ENCODE data around the gene AGFG2.

The AGFG2 gene

DNA sequence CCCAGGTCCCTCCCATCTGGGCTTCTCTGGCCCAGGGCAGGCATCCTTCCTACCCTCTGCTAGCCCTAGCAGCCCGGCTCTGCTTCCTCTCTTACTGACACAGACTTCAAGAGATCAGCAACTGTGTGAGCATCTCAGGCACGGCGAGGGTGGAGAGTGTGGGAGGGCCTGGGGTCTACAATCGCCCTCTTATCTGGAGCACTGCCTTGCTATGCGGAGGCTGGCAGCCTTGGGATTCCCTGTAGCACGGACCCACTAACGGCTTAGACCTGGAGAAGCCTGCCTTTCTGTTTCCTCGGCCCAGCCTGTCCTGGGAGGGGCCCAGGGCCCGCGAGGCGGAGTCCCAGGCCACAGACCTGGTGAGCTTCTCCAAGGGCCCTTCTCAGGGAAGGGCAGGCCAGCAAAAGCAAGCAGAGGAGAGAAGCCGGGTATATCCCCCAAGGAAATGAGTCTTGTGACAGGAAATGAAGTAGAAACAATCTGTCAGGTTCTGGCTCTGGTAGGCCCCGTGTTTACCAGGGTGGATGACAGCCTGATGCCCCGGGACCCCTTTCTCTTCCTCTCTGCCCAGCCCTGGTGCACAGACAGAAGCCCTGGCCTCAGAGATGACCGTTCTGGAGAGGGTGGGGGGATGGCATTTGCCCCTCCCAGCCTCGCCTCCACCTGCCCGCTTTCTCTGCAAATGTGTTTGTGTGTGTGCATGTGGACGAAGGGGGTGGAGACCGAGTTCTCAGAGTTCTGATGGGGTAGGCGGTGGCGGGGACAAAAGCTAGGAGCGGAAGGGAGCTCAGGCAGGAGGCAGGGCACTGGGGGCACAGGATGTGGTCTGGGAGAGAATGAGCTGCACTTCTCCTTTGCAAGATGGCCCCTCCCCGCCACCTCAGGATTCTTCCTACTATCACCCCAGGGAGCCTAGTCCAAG, 44.4 kb downstream of the AGFG2 start:
- no peak overlapping the region for H3K4me3 ChIP-seq (ENCODE audit: low read depth, low read length)

DNA sequence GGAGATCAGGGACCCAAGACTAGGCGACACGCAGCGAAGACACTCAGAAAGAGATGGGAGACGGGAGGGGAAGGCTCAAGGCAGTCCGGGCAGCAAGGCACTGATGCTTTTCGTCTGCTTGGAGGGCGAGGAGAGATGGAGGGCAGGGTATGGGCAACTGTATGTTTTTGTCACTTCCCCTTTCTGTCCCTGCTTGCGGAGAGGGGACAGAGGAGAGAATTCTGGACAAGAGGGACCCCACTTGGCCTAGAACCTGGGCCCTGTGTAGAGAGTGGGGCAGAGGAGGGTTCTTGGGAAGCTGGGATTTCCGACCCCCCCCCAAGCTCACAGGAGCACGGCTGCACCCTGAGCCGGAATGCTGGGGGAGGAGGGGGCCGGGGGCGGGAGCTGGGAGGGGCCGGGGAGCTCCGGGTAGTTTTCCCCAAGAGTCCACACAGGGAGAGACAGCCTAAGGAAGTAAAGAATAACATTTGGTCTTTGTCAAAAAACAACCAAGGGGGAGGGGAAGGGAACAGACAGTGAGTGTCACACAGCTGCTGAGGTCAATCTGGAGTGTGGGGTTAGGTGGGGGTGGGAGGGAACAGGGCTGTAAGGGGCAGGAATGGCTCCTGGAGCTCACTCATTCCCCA, 45.2 kb downstream of the AGFG2 start:
- peak overlapping the region; percentile 84 for H3K4me3 ChIP-seq (ENCODE audit: low read depth, low read length)

DNA sequence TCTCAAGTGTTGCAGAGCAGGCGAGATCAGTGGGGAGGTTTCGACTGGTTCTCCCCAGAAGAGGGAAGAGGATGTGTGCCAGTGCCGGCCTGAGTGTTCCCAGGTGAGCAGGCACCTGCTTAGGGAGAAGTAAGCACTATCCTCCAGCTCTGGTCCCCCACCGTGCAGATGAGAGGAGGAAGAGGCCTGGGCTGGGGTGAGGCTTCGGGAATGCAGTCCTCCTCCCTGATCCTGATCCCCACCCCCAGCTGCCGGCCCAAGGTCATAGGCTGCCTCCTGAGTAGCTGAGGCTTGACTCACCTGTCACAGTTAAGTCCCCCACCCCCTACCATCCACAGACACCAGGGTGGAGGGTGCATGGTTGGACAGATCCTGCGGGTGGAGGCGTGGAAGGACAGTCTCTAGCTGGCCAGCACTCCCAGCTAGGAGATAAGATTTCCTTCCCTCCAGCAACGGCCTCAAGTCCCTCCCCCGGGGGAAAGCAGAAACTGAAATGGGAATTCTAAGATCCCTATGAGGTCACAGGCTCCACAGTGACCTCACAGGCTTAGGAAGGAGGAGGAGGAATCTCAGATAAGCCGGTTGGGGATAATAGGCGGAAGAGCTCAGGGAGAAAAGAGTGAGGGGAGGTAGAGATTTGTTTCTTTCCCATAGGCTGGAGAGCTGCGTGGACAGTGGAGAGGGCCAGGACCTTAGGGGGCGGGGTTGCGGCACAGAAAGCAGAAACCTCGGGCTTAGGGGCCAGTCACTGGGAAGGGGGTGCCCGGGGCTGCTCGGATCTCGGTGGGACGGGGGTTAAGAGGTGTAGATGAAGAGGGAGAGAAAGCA, 45.9 kb downstream of the AGFG2 start:
- peak overlapping the region; percentile 84 for H3K4me3 ChIP-seq (ENCODE audit: low read depth, low read length)

DNA sequence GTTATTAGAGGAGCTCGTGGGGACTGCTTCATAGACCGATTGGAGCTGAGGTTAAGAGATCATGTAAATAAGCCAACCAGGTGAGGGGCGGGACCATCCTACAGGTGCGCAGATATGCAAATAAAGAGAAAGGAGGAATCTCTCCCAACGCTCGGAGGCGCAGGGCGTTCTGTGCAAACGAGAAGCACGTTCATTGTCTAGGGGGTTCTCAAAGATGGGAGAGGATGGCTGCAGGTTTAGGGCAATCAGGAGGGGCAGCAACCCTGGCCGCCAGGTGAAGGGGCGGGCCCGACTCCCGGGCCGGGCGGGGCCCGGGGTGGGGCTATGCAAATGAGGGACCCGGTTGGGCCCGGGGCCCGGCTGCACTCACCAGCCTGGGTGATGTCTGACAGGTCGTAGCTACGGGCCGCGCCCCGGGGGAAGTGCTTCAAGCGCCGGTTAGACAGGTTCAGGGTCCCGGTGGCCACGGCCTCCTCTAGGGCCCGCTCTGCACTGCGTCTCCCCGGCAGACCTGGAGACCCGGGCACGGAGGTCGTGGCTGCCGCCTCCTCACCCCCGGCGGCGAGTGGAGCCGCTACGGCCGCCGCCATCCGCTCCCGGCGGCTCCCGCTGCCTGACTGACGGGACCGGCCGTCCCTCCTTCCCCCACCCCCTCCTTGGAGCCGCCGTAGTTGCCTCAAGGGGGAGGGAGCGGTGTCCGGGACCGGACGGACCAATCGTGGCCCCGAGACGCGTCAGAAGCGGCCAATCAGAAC, 46.7 kb downstream of the AGFG2 start, which contains the start of gene LRCH4:
LRCH4 (minus strand) TSS at position 619 of the 755 bp plus-strand sequence; CDS start at position 590, 29 bp downstream.
- H3K4me3 ChIP-seq (ENCODE audit: low read depth, low read length): peak within 1 kb of the TSS; percentile 84

DNA sequence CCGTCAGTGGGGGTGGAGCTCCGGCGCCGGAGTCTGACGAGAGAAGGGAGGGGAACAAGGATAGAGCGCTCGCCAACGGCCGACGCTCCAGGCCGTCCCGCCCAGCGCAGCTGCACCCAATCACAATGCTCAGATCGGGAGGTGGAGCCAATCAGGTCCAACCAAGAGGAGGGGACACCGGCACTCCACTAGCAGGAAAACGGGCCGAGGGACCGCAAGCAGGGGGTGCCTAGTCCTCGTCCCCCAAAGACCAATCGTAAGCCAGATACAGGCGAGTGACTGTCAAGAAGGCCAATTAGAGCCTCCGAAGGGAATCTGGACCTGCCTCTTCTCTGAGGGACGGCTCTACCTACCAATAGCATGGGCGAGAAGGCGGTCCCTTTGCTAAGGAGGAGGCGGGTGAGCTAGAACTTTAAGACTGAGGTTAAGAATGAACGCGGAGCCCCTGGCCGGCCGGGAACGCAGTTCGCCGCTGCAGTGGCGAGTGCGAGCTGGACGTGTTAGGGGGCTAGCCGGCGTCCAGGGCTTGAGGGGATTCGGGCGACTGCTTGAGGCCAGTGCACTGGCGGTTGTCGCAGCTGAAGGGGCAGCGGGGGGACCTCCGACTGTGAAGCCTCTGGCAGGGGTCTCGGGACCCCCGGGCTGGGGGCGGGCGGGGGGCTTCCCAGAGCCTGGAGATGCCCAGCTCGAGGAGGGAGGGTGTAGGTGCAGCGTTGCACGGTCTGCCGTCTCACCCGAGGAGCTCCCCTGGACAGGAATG, 47.4 kb downstream of the AGFG2 start, which contains the start of gene FBXO24:
FBXO24 (plus strand) TSS at position 63 of the 760 bp plus-strand sequence; CDS start at position 361, 298 bp downstream.
- H3K4me3 ChIP-seq (ENCODE audit: low read depth, low read length): peak within 1 kb of the TSS; percentile 84

DNA sequence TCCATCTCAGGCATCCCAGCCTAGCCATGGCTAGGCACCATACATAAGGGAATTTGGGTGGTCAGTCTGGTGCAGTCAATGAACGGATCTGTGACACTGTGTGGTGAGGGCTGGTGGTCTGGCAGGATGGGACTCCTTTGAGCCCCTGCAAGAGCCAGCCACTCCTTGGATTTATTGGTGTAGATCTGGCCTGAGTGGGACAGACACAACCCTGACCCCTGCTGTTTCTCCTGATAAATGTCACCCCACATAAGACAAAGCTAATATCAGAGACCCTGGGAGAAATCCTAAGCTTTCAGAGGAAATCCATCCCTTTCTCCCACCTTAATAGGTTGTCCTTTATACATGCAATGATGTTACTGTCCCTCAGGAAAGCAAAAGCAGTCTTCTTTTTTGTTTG, 49.4 kb downstream of the AGFG2 start:
- no peak overlapping the region for H3K4me3 ChIP-seq (ENCODE audit: low read depth, low read length)

DNA sequence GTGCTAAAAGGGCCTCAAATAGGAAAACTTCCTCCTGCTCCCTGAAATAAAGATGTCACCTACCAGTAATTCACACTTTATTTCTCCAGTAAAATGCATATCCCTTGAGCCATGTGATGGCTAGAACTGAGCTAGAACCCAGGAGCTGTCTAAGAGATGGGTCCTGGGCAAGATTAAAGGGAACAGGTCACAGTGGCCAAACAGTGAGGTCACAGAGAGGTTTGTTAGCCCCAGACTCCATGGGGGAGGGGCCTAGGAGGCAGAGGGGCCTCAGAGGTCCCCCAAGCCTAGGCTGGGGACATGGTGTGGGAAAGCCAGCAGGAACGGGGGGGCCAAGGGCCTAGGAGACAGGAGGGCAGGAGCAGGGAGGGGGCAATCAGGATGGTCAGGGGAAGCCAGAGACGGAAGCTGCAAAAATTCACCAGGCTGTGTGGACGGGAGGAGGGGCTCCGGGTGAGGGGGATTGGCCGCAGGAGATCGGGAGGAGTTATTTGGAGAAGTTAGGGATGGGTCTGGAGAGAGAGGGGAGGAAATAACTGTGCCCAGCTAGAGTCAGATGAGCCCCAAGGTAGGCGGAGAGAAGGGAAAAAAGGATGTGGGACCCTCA, 50.4 kb downstream of the AGFG2 start:
- no peak overlapping the region for H3K4me3 ChIP-seq (ENCODE audit: low read depth, low read length)

DNA sequence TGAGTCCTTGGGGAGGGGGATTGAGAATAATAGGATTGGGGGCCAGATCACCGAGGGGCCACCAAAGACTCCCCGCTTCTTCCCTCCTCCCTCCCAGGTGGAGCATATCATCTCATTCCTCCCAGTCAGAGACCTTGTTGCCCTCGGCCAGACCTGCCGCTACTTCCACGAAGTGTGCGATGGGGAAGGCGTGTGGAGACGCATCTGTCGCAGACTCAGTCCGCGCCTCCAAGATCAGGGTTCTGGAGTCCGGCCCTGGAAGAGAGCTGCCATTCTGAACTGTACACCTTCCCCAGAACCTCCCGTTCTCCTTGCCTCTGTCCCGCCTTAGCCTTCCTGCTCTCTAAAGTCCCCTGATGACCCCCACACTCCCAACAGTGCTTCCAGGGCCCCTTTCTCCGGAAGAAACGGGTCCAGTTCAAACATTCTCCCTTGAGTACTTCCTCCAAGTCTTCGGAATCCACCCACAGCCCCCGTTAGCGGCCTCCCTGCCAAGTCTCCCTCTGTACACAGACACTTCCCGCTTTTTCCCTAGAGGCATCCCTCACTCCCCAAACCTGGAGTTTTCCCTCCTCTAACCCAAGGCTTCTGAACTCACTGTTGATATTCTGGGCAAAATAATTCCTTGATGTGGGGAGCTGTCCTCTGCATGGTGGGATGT, 51.2 kb downstream of the AGFG2 start:
- no peak overlapping the region for H3K4me3 ChIP-seq (ENCODE audit: low read depth, low read length)

DNA sequence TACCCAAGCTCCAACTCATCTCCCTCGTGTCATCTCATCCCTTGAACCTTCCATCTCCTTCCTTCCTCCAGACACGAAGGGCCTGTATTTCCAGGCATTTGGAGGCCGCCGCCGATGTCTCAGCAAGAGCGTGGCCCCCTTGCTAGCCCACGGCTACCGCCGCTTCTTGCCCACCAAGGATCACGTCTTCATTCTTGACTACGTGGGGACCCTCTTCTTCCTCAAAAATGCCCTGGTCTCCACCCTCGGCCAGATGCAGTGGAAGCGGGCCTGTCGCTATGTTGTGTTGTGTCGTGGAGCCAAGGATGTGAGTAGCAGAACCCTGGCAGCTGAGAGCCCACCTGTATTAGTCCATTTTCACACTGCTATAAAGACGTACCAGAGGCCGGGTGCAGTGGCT, 52.6 kb downstream of the AGFG2 start:
- H3K4me3 ChIP-seq (ENCODE audit: low read depth, low read length): no peak overlapping the region

DNA sequence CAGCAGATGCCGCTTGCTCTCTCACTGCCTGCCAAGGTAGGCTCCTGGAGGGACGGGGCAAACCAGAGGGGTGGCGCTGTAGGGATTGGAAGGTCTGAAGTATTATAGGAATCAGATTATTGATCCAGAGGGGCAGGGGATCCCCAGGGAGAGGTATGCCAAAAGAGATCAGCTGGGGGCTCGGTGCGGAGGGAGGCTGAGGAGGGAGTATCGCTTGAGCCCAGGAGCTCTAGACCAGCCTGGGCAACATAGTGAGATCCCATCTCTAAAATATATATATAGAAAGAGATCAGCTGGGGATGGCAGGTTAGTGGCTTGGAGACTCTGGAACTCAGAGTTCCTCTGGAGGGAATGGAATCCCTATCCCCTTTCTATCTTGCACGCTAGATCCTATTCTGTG, 56.2 kb downstream of the AGFG2 start:
- no peak overlapping the region for H3K4me3 ChIP-seq (ENCODE audit: low read depth, low read length)

DNA sequence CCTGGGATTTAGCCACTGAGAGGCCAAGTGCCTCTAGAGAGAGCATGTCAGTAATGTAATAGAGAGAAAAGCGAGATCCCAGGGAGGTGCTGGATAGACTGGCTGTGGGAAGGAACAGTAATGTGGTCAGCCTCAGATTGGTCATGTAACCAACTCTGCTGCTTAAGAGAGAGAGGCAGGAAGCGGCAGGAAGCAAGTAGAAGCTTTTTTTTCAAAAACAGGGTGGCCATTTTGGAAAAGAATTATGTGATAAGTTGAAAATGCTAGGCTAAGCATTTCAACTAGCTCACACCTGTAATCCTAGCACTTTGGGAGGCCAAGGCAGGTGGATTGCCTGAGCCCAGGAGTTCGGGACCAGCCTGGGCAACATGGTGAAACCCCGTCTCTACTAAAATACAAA, 59.4 kb downstream of the AGFG2 start:
- H3K4me3 ChIP-seq (ENCODE audit: low read depth, low read length): no peak overlapping the region

DNA sequence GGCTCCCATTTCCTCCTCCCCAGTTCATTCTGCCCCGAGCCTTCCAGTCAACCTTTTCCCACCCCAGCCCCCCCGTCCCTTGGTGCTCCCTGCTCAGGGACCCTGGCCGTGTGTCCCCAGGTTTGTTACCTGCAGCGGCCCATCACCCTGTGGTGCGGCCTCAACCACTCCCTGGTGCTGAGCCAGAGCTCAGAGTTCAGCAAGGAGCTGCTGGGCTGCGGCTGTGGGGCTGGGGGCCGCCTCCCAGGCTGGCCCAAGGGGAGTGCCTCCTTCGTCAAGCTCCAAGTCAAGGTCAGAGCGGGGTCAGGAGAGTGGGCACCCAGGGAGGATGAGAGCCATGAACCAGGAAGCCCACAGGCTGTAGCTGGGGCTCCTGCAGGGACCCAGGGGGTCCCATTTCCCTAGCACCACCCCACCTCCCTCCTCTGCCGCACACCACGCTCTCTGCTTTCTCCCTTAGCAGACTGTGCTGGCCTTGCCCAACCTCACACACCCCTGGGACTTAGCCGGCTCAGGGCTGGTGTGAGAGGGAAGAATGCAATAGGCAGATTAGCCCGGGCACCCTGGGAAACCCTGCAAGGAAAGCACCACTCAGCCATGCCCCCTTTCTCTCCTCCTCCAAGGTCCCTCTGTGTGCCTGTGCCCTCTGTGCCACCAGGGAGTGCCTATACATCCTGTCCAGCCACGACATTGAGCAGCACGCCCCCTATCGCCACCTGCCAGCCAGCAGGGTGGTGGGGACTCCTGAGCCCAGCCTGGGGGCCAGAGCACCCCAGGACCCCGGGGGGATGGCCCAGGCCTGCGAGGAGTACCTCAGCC, 61.1 kb downstream of the AGFG2 start:
- no peak overlapping the region for H3K4me3 ChIP-seq (ENCODE audit: low read depth, low read length)

DNA sequence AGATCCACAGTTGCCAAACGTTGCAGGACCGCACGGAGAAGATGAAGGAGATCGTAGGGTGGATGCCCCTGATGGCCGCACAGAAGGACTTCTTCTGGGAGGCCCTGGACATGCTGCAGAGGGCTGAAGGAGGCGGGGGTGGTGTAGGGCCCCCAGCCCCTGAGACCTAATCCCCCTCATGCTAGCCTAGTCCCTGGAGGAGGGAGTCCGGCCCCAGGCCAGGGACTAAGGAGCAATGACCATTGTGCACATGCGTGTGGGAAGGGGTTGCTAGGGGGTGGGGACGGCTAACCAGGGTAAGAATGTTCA, 61.7 kb downstream of the AGFG2 start:
- H3K4me3 ChIP-seq (ENCODE audit: low read depth, low read length): no peak overlapping the region

DNA sequence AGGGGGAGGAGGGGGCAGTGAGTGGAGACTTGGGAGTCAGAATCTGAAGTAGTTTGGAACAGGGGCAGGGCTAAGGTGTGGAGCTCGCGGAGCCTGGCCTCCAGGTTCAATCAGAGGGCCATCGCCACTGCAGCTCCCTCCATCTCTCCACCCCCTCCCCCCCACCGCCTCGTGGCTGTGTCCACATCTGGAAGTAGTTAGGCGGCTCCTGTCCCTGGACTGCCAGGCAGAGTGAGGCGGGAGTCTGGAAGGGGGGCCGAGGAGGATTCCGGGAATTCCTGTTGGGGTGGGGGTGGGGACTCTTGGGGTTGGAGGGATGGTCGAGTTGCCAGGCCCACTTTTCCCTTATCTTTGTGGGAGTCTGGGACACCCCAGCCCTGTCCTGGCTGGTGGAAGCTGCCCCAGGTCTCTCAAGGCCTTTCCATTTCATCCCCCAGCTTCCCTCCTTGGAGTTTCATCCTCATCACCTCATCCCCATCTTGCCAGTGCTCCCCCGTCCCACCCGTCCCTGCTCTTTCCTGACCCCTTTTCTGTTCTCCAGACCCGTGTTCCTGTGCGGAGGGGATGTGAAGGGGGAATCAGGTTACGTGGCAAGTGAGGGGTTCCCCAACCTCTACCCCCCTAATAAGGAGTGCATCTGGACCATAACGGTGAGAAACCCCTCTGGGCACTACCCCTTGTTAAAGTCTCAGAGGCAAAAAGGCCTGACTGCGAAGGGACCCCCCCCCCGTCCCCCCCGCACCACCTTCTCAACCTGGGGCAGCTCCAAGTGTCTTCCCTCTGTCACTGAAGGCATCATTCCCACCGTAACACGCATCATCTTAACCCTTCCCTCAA, 64.1 kb downstream of the AGFG2 start:
- peak overlapping the region; percentile 56 for H3K4me3 ChIP-seq (ENCODE audit: low read depth, low read length)

DNA sequence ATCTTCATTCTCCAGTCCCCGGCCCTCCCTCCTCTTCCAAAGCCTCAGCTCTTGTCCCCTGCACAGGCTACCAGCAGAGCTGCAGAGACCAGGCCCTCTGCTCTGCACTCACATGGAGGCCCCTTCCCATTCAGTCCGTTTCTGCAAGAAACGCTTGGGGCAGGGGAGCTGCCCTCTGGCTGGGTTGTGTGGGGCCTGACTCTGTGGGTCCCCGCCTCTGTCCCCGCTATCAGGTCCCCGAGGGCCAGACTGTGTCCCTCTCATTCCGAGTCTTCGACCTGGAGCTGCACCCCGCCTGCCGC, 64.7 kb downstream of the AGFG2 start:
- H3K4me3 ChIP-seq (ENCODE audit: low read depth, low read length): peak overlapping the region; percentile 56

DNA sequence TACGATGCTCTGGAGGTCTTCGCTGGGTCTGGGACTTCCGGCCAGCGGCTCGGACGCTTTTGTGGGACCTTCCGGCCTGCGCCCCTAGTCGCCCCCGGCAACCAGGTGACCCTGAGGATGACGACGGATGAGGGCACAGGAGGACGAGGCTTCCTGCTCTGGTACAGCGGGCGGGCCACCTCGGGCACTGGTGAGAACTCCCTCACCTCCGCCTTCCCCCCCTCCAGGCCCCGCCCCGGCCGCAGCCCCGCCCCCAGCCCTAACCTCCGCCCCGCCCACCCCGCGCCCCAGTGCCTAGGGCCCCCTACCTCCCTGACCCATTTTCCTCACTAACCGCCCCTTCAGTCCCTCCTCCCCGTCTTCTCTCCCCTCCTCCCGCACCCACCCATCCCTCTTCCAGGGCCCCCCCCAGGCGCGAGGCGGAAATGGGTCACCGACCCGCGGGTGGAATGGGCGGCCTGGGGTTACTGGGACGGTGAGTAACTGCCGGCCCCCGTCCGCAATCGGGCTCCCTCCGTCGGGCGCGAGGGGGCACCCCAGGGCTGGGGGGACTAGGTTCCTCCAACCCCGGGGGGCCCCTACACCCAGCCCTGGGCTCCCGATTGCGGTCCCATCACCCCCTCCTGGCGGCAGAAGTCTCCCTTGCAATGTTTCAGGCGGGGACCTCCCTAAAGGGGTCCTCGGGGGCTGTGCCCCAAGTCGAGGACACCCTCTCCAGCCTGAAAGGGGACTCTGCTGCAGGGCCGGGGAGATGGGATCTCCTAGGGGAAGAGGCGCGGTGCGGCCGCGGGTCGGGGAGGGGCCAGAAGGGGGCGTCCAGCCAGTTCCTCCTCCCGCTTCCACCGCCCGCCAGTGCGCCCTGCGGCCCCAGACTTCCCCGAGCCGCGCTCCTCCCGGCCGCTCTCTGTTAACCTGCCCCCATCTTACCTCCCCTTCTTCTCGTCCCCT, 65.3 kb downstream of the AGFG2 start:
- H3K4me3 ChIP-seq (ENCODE audit: low read depth, low read length): peak overlapping the region; percentile 56

Measured in iPS-11a (cell line).